ENCODE measurements around the gene DISC1. TPM values are rescaled to one million over a fixed set of nuclear protein-coding genes. Genes with fewer than 3 reads are reported as not detected.

Gene DISC1
- total and polyA plus RNA-seq, 2 donors (not counting 3 experiments of a cell fraction or from before 2014, with no cell fraction given): 3.3 to 14.7 TPM

DNA sequence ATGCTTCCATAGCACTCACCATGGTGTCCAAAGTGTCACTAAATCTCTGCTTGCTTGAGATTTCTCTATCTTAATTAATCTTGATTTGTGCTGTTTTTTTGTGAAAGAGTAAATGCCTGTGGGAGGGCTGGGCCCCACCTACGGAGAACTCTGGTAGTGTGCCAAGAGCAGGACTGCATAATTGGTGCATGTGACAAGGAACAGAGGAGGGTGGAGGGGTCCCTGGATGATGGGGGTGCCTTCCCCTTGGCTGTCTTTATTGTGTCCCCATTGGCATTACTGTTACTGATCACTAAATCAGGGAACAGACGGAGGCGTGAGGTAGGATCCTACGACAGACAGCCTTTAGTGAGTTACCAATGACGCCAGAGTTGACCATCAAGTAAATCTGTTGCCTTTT, 223.4 kb downstream of the DISC1 start:
- POLR2A ChIA-PET: no interaction called here

More for the DNA sequence above, 223.4 kb downstream of the DISC1 start:
- TF ChIP-seq MYC (IDR thresholded peaks at IDR 0.05; ENCODE audit: low read depth, low read length): no peak
- TF ChIP-seq, protein P1, sequence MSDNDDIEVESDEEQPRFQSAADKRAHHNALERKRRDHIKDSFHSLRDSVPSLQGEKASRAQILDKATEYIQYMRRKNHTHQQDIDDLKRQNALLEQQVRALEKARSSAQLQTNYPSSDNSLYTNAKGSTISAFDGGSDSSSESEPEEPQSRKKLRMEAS (IDR thresholded peaks at IDR 0.05; ENCODE audit: insufficient read depth, insufficient read length): no peak
- no peak for TF ChIP-seq POLR2A (IDR thresholded peaks at IDR 0.05; ENCODE audit: low read depth, low read length)
- TF ChIP-seq GATA2 (IDR thresholded peaks at IDR 0.05; ENCODE audit: insufficient read depth, insufficient read length, low read depth, low read length): no peak
- TF ChIP-seq JUN (IDR thresholded peaks at IDR 0.05; ENCODE audit: borderline replicate concordance, insufficient read depth, insufficient read length, low read depth): no peak
- no peak for TF ChIP-seq POLR2AphosphoS5 (IDR thresholded peaks at IDR 0.05; ENCODE audit: insufficient read depth, low read depth, low read length)
- no peak for TF ChIP-seq FOS (IDR thresholded peaks at IDR 0.05; ENCODE audit: borderline replicate concordance, insufficient read depth, low read length)
- TF ChIP-seq EZH2 (IDR thresholded peaks at IDR 0.05; ENCODE audit: borderline replicate concordance, low read depth, low read length, severe bottlenecking): no peak
- TF ChIP-seq, protein P2, sequence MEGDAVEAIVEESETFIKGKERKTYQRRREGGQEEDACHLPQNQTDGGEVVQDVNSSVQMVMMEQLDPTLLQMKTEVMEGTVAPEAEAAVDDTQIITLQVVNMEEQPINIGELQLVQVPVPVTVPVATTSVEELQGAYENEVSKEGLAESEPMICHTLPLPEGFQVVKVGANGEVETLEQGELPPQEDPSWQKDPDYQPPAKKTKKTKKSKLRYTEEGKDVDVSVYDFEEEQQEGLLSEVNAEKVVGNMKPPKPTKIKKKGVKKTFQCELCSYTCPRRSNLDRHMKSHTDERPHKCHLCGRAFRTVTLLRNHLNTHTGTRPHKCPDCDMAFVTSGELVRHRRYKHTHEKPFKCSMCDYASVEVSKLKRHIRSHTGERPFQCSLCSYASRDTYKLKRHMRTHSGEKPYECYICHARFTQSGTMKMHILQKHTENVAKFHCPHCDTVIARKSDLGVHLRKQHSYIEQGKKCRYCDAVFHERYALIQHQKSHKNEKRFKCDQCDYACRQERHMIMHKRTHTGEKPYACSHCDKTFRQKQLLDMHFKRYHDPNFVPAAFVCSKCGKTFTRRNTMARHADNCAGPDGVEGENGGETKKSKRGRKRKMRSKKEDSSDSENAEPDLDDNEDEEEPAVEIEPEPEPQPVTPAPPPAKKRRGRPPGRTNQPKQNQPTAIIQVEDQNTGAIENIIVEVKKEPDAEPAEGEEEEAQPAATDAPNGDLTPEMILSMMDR (IDR thresholded peaks at IDR 0.05; ENCODE audit: extremely low read depth in 1 of 2, insufficient read depth in 1 of 2, low read depth in 1 of 2, low read length in 2 of 2): no peak
- no TSS peak for BruUV-seq (replicated peaks)
- no peak overlapping the region for H3K4me3 ChIP-seq (replicated peaks in 1 of 3; ENCODE audit: insufficient read depth in 1 of 3, low read depth in 1 of 3, low read length in 3 of 3)
- no peak overlapping the region for H3K4me2 ChIP-seq (ENCODE audit: insufficient read depth, low read length)
- no peaks in the 10 kb centered on the region for H3K9me1 ChIP-seq (replicated peaks; ENCODE audit: control insufficient read depth, extremely low read depth, insufficient read depth, low read length)
- no peaks in the 10 kb centered on the region for H3K27me3 ChIP-seq (ENCODE audit: control insufficient read depth in 2 of 2, insufficient read depth in 2 of 2, low read length in 2 of 2)
- H2AFZ ChIP-seq (ENCODE audit: low read depth, low read length): no peak overlapping the region
- intact Hi-C loops (cut with micrococcal nuclease): no loop called here
- dilution Hi-C loops (cut with MboI; ENCODE audit: extremely low pct_ligation_motif_present, low sequenced_read_pairs): no loop called here
- DNase-seq (ENCODE audit: low read depth, low spot score): no peak
- no peaks in the 10 kb centered on the region for H4K20me1 ChIP-seq (replicated peaks; ENCODE audit: control insufficient read depth, extremely low read depth, insufficient read depth, low read length)
- H3K9me3 ChIP-seq (replicated peaks; ENCODE audit: control insufficient read depth, insufficient read depth, low read length): no peaks in the 10 kb centered on the region
- no peak overlapping the region for H3K27ac ChIP-seq (ENCODE audit: insufficient read depth, low read depth, low read length)
- FAIRE-seq: no peak
- CTCF ChIA-PET: no interaction called here
- peaks cover 5% of the 10 kb centered on the region for H3K4me1 ChIP-seq (ENCODE audit: control insufficient read depth, extremely low read depth, insufficient read depth, low read length)
- no peaks in the 10 kb centered on the region for H3K36me3 ChIP-seq (ENCODE audit: control insufficient read depth in 2 of 2, extremely low read depth in 1 of 2, insufficient read depth in 2 of 2, low read length in 2 of 2)
- no peak overlapping the region for H3K9ac ChIP-seq (replicated peaks; ENCODE audit: extremely low read depth, insufficient read depth, low read length)
- H3K79me2 ChIP-seq (ENCODE audit: control insufficient read depth, insufficient read depth, low read length): no peaks in the 10 kb centered on the region
